Parathyroid adenoma (tissue), 2 donors: ENCODE measurements around the gene SARDH.

Experiments
- H2AFZ ChIP-seq: fragments of 300-600 bp; sonication (generic); one replicate; pipeline ENCODE4 v1.7.0; 2017; ENCODE audit warnings: antibody characterized with exemption, mild to moderate bottlenecking
- H3K27ac ChIP-seq: fragments of 300-600 bp; sonication (generic); one replicate; pipeline ENCODE4 v1.7.0; 2017
- H3K27me3 ChIP-seq: fragments of 300-600 bp; sonication (generic); one replicate; pipeline ENCODE4 v1.7.0; 2017; ENCODE audit warnings: low read length; ENCODE audit not compliant: control insufficient read depth, insufficient read depth
- H3K36me3 ChIP-seq: fragments of 300-600 bp; sonication (generic); one replicate; pipeline ENCODE4 v1.7.0; 2017; ENCODE audit warnings: low read length; ENCODE audit not compliant: control insufficient read depth, insufficient read depth
- H3K4me1 ChIP-seq: fragments of 300-600 bp; sonication (generic); one replicate; pipeline ENCODE4 v1.7.0; 2017; ENCODE audit warnings: control low read depth
- H3K4me2 ChIP-seq: fragments of 300-600 bp; sonication (generic); one replicate; pipeline ENCODE4 v1.7.0; 2017; ENCODE audit warnings: low read length
- H3K4me3 ChIP-seq: fragments of 300-600 bp; sonication (generic); one replicate; pipeline ENCODE4 v1.7.0; 2017; ENCODE audit warnings: low read depth, low read length
- H3K79me2 ChIP-seq: fragments of 300-600 bp; sonication (generic); one replicate; pipeline ENCODE4 v1.7.0; 2017; ENCODE audit warnings: control low read depth
- H3K9ac ChIP-seq: fragments of 300-600 bp; sonication (generic); one replicate; pipeline ENCODE4 v1.7.0; 2017; ENCODE audit warnings: mild to moderate bottlenecking
- H3K9me3 ChIP-seq: fragments of 300-600 bp; sonication (generic); one replicate; pipeline ENCODE4 v1.7.0; 2017; ENCODE audit warnings: low read length; ENCODE audit not compliant: control insufficient read depth
- CTCF ChIP-seq: fragments of 300-600 bp; sonication (generic); IDR thresholded peaks from one replicate; pipeline ENCODE4 v1.7.0; 2017; ENCODE audit warnings: antibody characterized with exemption, mild to moderate bottlenecking
- donor health status: primary hyperparathyroidism.

SARDH gene

DNA sequence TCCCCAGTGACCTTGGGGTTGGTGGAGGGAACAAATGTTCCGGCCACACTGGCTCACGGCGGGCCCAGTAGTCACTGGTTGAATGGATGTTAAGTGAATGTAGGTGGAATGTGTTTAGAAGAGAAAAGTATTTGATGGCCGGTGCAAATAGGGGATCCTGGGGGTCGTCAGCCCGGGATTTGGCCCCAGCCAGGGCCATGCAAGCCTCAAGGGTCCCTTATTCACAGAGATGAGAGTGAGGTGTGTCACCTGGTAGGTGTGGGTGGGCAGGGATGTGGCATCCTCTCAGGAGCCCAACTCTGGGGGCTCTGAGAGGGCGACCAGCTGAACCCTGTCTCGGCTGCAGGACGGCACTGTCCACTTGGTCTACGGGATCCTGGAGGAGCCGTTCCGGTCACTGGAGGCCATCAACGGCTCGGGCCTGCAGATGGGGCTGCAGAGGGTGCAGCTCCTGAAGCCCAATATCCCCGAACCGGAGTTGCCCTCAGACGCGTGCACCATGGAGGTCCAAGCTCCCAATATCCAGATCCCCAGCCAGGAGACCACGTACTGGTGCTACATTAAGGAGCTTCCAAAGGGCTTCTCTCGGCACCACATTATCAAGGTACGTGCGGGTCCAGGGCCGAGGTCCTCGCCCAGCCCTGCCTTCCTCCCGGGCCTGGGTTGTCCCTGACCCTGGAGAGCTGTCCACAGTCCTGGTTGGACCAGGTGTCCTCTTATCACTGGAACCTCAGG lies 96.1 kb downstream of the SARDH start:
- H3K4me3 ChIP-seq = no peak overlapping the region
- H3K79me2 ChIP-seq = no peaks in the 10 kb centered on the region
- H3K4me1 ChIP-seq = no peaks in the 10 kb centered on the region
- no peak overlapping the region for H3K27ac ChIP-seq
- H3K27me3 ChIP-seq = no peaks in the 10 kb centered on the region
- no peaks in the 10 kb centered on the region for H3K36me3 ChIP-seq
- no peak overlapping the region for H3K9ac ChIP-seq
- no peak for TF ChIP-seq CTCF
- no peak overlapping the region for H3K4me2 ChIP-seq
- no peak overlapping the region for H2AFZ ChIP-seq
- H3K9me3 ChIP-seq = no peaks in the 10 kb centered on the region

- no peak for TF ChIP-seq CTCF
- Histone ChIP-seq H3K27ac (no peak overlapping the region), H2AFZ (no peak overlapping the region), H3K4me3 (no peak overlapping the region), H3K4me1 (no peaks in the 10 kb centered on the region), H3K27me3 (no peaks in the 10 kb centered on the region), H3K4me2 (no peak overlapping the region), H3K36me3 (no peaks in the 10 kb centered on the region), H3K9me3 (no peaks in the 10 kb centered on the region), H3K79me2 (no peaks in the 10 kb centered on the region), H3K9ac (no peak overlapping the region)
Measured at GRCh38 chr9:133641396-133641655, 96.8 kb downstream of the SARDH start.

- no peak overlapping the region for H2AFZ ChIP-seq
- no peaks in the 10 kb centered on the region for H3K79me2 ChIP-seq
- H3K36me3 ChIP-seq = no peaks in the 10 kb centered on the region
- no peak overlapping the region for H3K4me2 ChIP-seq
- no peaks in the 10 kb centered on the region for H3K27me3 ChIP-seq
- no peaks in the 10 kb centered on the region for H3K9me3 ChIP-seq
- H3K27ac ChIP-seq = no peak overlapping the region
- no peaks in the 10 kb centered on the region for H3K4me1 ChIP-seq
- H3K9ac ChIP-seq = no peak overlapping the region
- no peak overlapping the region for H3K4me3 ChIP-seq
- no peak for TF ChIP-seq CTCF
Measured at GRCh38 chr9:133640580-133641395, 97.4 kb downstream of the SARDH start.

DNA sequence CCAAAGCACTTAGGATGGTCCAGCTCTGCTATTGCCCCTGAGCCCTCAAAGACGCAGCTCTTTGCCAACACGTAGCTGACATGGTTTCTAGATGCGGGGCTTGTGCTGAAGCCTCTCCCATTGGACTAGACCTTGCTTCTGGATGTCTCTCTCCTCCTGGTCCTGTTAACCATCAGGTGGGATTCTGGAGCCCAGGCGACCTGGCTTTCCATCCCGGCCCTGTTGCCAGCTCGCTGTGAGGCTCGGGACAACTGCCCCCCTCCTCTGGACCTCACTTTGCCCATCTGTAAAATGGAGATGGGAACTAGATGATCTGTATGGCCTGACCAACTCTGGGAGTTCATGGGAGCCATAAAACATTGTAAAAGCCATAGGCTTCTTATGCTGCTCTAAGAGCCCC lies 98.0 kb downstream of the SARDH start:
- no peaks in the 10 kb centered on the region for H3K9me3 ChIP-seq
- no peak overlapping the region for H3K4me3 ChIP-seq
- no peak overlapping the region for H2AFZ ChIP-seq
- no peak overlapping the region for H3K4me2 ChIP-seq
- H3K4me1 ChIP-seq = no peaks in the 10 kb centered on the region
- H3K9ac ChIP-seq = no peak overlapping the region
- no peaks in the 10 kb centered on the region for H3K79me2 ChIP-seq
- H3K27me3 ChIP-seq = no peaks in the 10 kb centered on the region
- TF ChIP-seq CTCF = no peak
- no peaks in the 10 kb centered on the region for H3K36me3 ChIP-seq
- no peak overlapping the region for H3K27ac ChIP-seq

DNA sequence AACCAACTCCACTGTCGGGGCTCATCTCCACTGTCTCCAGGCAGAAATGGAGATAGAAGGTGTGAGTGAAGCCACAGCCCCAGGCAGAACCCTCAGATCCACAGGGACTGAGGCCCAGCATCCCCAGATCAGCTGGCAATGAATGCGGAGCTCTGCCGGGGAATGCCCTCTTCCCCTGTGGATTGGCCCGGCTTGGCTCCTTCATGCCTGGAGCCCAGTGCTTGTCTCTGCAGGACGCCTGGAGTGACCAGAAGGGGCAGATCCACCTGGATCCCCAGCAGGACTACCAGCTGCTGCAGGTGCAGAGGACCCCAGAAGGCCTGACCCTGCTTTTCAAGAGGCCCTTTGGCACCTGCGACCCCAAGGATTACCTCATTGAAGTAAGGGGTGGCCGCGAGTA lies 98.5 kb downstream of the SARDH start:
- no peaks in the 10 kb centered on the region for H3K9me3 ChIP-seq

More for the DNA sequence above, 98.5 kb downstream of the SARDH start:
- H3K27ac ChIP-seq = no peak overlapping the region
- no peaks in the 10 kb centered on the region for H3K4me1 ChIP-seq
- H2AFZ ChIP-seq = no peak overlapping the region
- no peak overlapping the region for H3K9ac ChIP-seq
- no peak overlapping the region for H3K4me3 ChIP-seq
- H3K4me2 ChIP-seq = no peak overlapping the region
- no peak for TF ChIP-seq CTCF
- no peaks in the 10 kb centered on the region for H3K79me2 ChIP-seq
- no peaks in the 10 kb centered on the region for H3K36me3 ChIP-seq
- no peaks in the 10 kb centered on the region for H3K27me3 ChIP-seq
